ENCODE measurements around the gene EFCAB11. TPM values are rescaled to one million over a fixed set of nuclear protein-coding genes. Genes with fewer than 3 reads are reported as not detected.

The EFCAB11 gene
- polyA plus RNA-seq, 1 donor (not counting 4 experiments of a cell fraction or from before 2014, with no cell fraction given) = 12.9 TPM

- no peak for TF ChIP-seq CTCF (optimal IDR thresholded peaks at IDR 0.05 in 1 of 3, IDR thresholded peaks at IDR 0.05 in 1 of 3, conservative IDR thresholded peaks at IDR 0.05 in 1 of 3; ENCODE audit: extremely low read depth in 1 of 3, insufficient read depth in 2 of 3, low read length in 3 of 3)
- TF ChIP-seq EZH2 (IDR thresholded peaks at IDR 0.05; ENCODE audit: low read length) = no peak
- DNase-seq (ENCODE audit: low read depth, low spot score) = no peak
- no peak overlapping the region for H2AFZ ChIP-seq (ENCODE audit: control insufficient read depth, low read length)
- no peaks in the 10 kb centered on the region for H3K36me3 ChIP-seq (ENCODE audit: control insufficient read depth in 2 of 2, extremely low read depth in 1 of 2, insufficient read depth in 2 of 2, low read length in 2 of 2)
- H3K4me3 ChIP-seq (ENCODE audit: control insufficient read depth in 2 of 3, extremely low read depth in 1 of 3, insufficient read depth in 2 of 3, low read depth in 1 of 3, low read length in 3 of 3) = no peak overlapping the region
- H3K79me2 ChIP-seq (ENCODE audit: control insufficient read depth, insufficient read depth, low read length) = no peaks in the 10 kb centered on the region
- H3K9ac ChIP-seq (ENCODE audit: control insufficient read depth, extremely low read depth, insufficient read depth, low read length) = no peak overlapping the region
- no peaks in the 10 kb centered on the region for H3K9me1 ChIP-seq (ENCODE audit: control insufficient read depth, extremely low read depth, insufficient read depth, low read length)
- no peak for FAIRE-seq
- H3K4me2 ChIP-seq (ENCODE audit: control insufficient read depth, extremely low read depth, insufficient read depth, low read depth, low read length) = no peak overlapping the region
- H3K9me3 ChIP-seq (ENCODE audit: control insufficient read depth, low read depth, low read length) = no peaks in the 10 kb centered on the region
- no peaks in the 10 kb centered on the region for H3K27me3 ChIP-seq (ENCODE audit: control insufficient read depth, extremely low read depth, insufficient read depth, low read length)
- dilution Hi-C loops (cut with MboI; ENCODE audit: extremely low pct_ligation_motif_present, low sequenced_read_pairs) = no loop called here
- H3K27ac ChIP-seq (ENCODE audit: control insufficient read depth, insufficient read depth, low read length) = no peak overlapping the region
- no peaks in the 10 kb centered on the region for H4K20me1 ChIP-seq (ENCODE audit: control insufficient read depth, extremely low read depth, insufficient read depth, low read length)
- peaks cover 5% of the 10 kb centered on the region for H3K4me1 ChIP-seq (ENCODE audit: control insufficient read depth, extremely low read depth, insufficient read depth, low read length)
These were observed 127.9 kb downstream of the EFCAB11 start for GRCh38 chr14:89826596-89826995.

- Histone ChIP-seq H3K4me2 (ENCODE audit: control insufficient read depth, extremely low read depth, insufficient read depth, low read depth, low read length) (no peak overlapping the region), H3K9me1 (ENCODE audit: control insufficient read depth, extremely low read depth, insufficient read depth, low read length) (no peaks in the 10 kb centered on the region), H3K9ac (ENCODE audit: control insufficient read depth, extremely low read depth, insufficient read depth, low read length) (no peak overlapping the region), H3K36me3 (ENCODE audit: control insufficient read depth in 2 of 2, extremely low read depth in 1 of 2, insufficient read depth in 2 of 2, low read length in 2 of 2) (no peaks in the 10 kb centered on the region), H3K9me3 (ENCODE audit: control insufficient read depth, low read depth, low read length) (no peaks in the 10 kb centered on the region), H3K79me2 (ENCODE audit: control insufficient read depth, insufficient read depth, low read length) (no peaks in the 10 kb centered on the region), H3K27ac (ENCODE audit: control insufficient read depth, insufficient read depth, low read length) (no peak overlapping the region), H2AFZ (ENCODE audit: control insufficient read depth, low read length) (no peak overlapping the region), H3K27me3 (ENCODE audit: control insufficient read depth, extremely low read depth, insufficient read depth, low read length) (no peaks in the 10 kb centered on the region), H4K20me1 (ENCODE audit: control insufficient read depth, extremely low read depth, insufficient read depth, low read length) (no peaks in the 10 kb centered on the region), H3K4me1 (ENCODE audit: control insufficient read depth, extremely low read depth, insufficient read depth, low read length) (peaks cover 8% of the 10 kb centered on the region), H3K4me3 (ENCODE audit: control insufficient read depth in 2 of 3, extremely low read depth in 1 of 3, insufficient read depth in 2 of 3, low read depth in 1 of 3, low read length in 3 of 3) (no peak overlapping the region)
- dilution Hi-C loops (cut with MboI; ENCODE audit: extremely low pct_ligation_motif_present, low sequenced_read_pairs) = no loop called here
- TF ChIP-seq EZH2 (IDR thresholded peaks at IDR 0.05; ENCODE audit: low read length) = no peak
- no peak for TF ChIP-seq CTCF (optimal IDR thresholded peaks at IDR 0.05 in 1 of 3, IDR thresholded peaks at IDR 0.05 in 1 of 3, conservative IDR thresholded peaks at IDR 0.05 in 1 of 3; ENCODE audit: extremely low read depth in 1 of 3, insufficient read depth in 2 of 3, low read length in 3 of 3)
- DNase-seq (ENCODE audit: low read depth, low spot score) (no peak), FAIRE-seq (no peak)
These were observed 130.8 kb downstream of the EFCAB11 start for GRCh38 chr14:89823743-89824142.
